IgD-negative memory B cell (primary cell): Measurements from ENCODE around the gene SHPK. TPM values are rescaled to one million over a fixed set of nuclear protein-coding genes. Genes with fewer than 3 reads are reported as not detected.
A peak's percentile ranks its signal among the peaks of the same experiment; 100 is the strongest.

ENCODE experiments used
- H3K27ac Mint-ChIP-seq, 3 donors: one replicate each; pipeline ENCODE4 v1.8.0; 2020 to 2022; ENCODE audit warnings: mild to moderate bottlenecking in 3 of 3, mixed read lengths in 3 of 3, moderate library complexity in 1 of 3
- H3K27me3 Mint-ChIP-seq: one replicate; pipeline ENCODE4 v1.8.0; 2021; ENCODE audit warnings: mixed read lengths
- H3K36me3 Mint-ChIP-seq: one replicate; pipeline ENCODE4 v1.8.0; 2020; ENCODE audit warnings: mild to moderate bottlenecking, mixed read lengths
- H3K4me1 Mint-ChIP-seq, 3 donors: one replicate each; pipeline ENCODE4 v1.8.0; 2020 to 2022; ENCODE audit warnings: mixed read lengths in 3 of 3, mild to moderate bottlenecking in 1 of 3
- H3K4me3 Mint-ChIP-seq, 4 donors: one replicate each; pipeline ENCODE4 v1.8.0; 2020 to 2022; ENCODE audit warnings: mild to moderate bottlenecking in 4 of 4, mixed read lengths in 4 of 4, moderate library complexity in 3 of 4
- H3K9me3 Mint-ChIP-seq, 3 donors: one replicate each; pipeline ENCODE4 v1.8.0; 2020 to 2021; ENCODE audit warnings: mixed read lengths in 3 of 3, mild to moderate bottlenecking in 1 of 3
- polyA plus RNA-seq: library from polyadenylated mRNA; unstranded; fragments of 300-500 nt; fragmentation: Illumina TruSeq; gene quantifications from one replicate; pipeline ENCODE4 v1.2.3, GENCODE V29; 2021

SHPK gene
- polyA plus RNA-seq, 1 donor from 2014 or later, result 7.0 TPM

DNA sequence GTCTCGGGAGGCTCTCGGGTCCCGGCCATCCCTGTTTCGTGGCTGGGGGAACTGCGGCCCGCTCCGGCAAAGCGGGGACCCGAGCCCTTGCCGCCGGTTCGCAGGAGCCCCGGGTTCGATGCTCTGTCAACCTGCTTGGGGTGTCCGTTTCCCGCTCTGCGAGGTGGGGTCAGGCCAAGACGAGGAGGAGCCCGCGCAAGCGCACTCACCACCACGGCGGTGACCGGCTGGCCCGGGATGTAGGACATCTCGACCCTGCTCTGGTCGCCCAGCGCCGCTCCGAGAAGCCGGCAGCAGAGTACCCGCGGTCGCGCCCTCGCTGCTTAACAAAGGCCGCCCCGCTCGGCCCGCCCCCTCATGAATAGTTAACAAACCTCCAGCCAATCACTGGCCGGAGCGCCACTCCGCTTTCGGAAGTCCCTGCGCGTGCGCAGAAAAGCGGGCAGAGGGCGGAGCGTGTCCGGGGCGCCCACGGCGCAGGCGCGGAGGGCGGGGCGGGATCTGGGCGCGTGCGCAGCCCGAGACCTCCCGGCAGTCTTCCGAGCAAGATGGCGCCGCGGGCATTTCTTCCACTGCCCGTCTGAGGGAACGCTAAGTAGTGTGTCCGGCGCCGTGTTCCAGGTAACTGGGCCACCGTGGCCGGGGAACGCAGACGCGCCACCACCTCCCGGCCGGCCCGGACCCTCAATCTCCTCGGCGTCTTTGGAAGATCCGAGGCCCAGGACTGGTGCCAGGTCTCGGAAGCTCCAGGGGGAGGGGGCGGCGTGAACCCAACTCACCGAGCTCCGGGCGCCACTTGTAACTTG, 32.4 kb upstream of the SHPK start, which contains the start of the genes EMC6 and TAX1BP3:
Gene EMC6, plus strand, starts transcription at position 534 of the 806 bp plus-strand sequence. CDS start 335 bp downstream, outside the sequence.
Gene TAX1BP3, minus strand, starts transcription at position 300 of the 806 bp plus-strand sequence. Its CDS starts 52 bp downstream, at position 248.
- no peaks in the 10 kb centered on the region for H3K36me3 Mint-ChIP-seq
- H3K9me3 Mint-ChIP-seq, result no peaks in the 10 kb centered on the region
- peaks cover 17 to 25% (median 19%) of the 10 kb centered on the region in 3 donors for H3K4me1 Mint-ChIP-seq
- H3K27ac Mint-ChIP-seq, result peak within 1 kb of the TSS; percentile 92 to 100 (median 96)
- H3K4me3 Mint-ChIP-seq, result peak within 1 kb of the TSS; percentile 92 to 100 (median 98)
- H3K27me3 Mint-ChIP-seq, result no peaks in the 10 kb centered on the region

- Mint-ChIP-seq H3K36me3 (no peaks in the 10 kb centered on the region), H3K27me3 (no peaks in the 10 kb centered on the region), H3K27ac (peak overlapping the region in 2 of 3 donors; percentile 39 to 100), H3K4me3 (peak overlapping the region; percentile 91 to 100 (median 94)), H3K4me1 (peaks cover 17 to 25% (median 19%) of the 10 kb centered on the region in 3 donors), H3K9me3 (no peaks in the 10 kb centered on the region)
Measured at GRCh38 chr17:3667366-3668278, 31.6 kb upstream of the SHPK start.

DNA sequence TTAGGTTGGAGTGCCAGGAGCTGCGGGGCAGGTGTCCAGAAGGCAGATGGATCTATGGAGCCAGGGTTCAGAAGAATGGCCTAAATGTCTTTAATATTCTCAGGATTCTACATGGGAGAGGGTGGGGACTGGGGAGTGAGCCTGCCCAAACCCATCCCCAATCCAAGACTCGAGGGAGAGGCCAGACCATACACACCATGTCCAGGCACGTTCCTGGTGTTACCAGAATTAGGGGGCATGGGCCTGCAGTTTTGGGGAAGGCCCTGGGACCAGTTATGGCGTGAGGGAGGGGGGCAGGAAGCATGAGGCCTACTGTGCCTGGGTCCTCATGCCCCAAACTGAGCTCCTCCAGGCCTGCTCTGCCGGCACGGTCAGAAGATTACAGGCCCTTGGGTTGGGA, 30.5 kb upstream of the SHPK start:
- H3K4me3 Mint-ChIP-seq, result peak overlapping the region; percentile 30 to 100 (median 87)
- peaks cover 2% of the 10 kb centered on the region for H3K36me3 Mint-ChIP-seq
- no peaks in the 10 kb centered on the region for H3K9me3 Mint-ChIP-seq
- H3K27ac Mint-ChIP-seq, result peak overlapping the region in 2 of 3 donors; percentile 87 to 91
- no peaks in the 10 kb centered on the region for H3K27me3 Mint-ChIP-seq
- peaks cover 17 to 25% (median 19%) of the 10 kb centered on the region in 3 donors for H3K4me1 Mint-ChIP-seq

- Mint-ChIP-seq H3K4me1 (peaks cover 16 to 25% (median 19%) of the 10 kb centered on the region in 3 donors), H3K4me3 (peak overlapping the region in 2 of 4 donors; percentile 21 to 100)
Measured at GRCh38 chr17:3665834-3666233, 29.8 kb upstream of the SHPK start.

DNA sequence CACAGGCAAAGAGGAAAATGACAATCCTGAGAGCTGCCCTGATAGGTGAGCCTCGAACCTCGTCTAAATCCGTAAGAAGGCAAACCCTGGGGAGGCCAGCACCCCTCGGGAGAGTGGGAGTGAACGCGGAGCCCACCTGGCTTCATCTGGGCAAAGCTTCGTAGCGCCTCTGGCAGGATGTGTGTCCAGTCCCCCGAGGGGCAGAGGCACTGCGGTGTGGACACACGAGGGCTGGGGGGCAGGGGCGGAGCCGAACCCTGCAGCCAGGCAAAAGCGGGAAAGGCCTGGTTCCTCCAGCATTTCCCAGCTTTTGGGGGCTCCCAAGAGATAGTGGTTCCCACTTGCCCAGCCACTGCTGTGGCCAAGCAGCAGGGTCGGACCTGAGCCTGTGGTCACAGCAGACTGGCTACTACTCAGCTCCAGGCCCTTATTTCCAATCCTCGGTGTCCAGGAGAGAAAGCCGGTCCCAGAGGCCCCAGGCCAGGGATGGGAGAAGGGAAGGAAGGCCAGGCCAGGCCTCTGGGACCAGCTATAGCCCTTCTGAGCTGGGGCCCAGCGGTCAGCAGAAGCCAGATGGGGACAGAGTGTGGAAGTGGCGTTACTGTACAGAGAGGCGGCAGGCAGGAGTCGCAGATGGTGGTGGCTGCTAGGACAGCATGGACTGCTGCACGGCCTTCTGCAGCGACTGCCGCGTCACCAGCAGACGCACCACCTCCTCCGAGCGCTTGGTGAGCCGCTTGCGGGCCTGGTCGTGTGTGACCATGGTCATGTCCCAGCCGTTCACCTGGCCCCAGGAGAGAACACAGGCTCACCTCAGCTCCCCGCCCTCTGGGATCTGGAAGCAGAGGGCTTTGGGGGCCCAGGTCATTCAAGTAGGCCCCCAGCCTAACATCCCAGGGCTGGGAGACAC, 27.3 kb upstream of the SHPK start:
- Mint-ChIP-seq H3K4me3 (peak overlapping the region in 1 of 4 donors; percentile 32), H3K27me3 (no peaks in the 10 kb centered on the region), H3K4me1 (peaks cover 9 to 10% (median 9%) of the 10 kb centered on the region in 3 donors)

More at GRCh38 chr17:3665834-3666233, 29.8 kb upstream of the SHPK start:
- peak overlapping the region in 2 of 3 donors; percentile 87 to 91 for H3K27ac Mint-ChIP-seq
- H3K27me3 Mint-ChIP-seq, result no peaks in the 10 kb centered on the region
- no peaks in the 10 kb centered on the region for H3K9me3 Mint-ChIP-seq
- H3K36me3 Mint-ChIP-seq, result peaks cover 5% of the 10 kb centered on the region

GRCh38 chr17:3660311-3660891, 24.4 kb upstream of the SHPK start:
- H3K36me3 Mint-ChIP-seq, result peaks cover 7% of the 10 kb centered on the region
- peak overlapping the region in 1 of 4 donors; percentile 57 for H3K4me3 Mint-ChIP-seq
- no peaks in the 10 kb centered on the region for H3K9me3 Mint-ChIP-seq
- H3K27me3 Mint-ChIP-seq, result no peaks in the 10 kb centered on the region
- H3K4me1 Mint-ChIP-seq, result peaks cover 1 to 5% (median 2%) of the 10 kb centered on the region in 3 donors
- peak overlapping the region in 2 of 3 donors; percentile 27 to 69 for H3K27ac Mint-ChIP-seq

More for the DNA sequence above, 27.3 kb upstream of the SHPK start:
- Mint-ChIP-seq H3K27ac (peak overlapping the region in 1 of 3 donors; percentile 71), H3K36me3 (peaks cover 5% of the 10 kb centered on the region), H3K9me3 (no peaks in the 10 kb centered on the region)

DNA sequence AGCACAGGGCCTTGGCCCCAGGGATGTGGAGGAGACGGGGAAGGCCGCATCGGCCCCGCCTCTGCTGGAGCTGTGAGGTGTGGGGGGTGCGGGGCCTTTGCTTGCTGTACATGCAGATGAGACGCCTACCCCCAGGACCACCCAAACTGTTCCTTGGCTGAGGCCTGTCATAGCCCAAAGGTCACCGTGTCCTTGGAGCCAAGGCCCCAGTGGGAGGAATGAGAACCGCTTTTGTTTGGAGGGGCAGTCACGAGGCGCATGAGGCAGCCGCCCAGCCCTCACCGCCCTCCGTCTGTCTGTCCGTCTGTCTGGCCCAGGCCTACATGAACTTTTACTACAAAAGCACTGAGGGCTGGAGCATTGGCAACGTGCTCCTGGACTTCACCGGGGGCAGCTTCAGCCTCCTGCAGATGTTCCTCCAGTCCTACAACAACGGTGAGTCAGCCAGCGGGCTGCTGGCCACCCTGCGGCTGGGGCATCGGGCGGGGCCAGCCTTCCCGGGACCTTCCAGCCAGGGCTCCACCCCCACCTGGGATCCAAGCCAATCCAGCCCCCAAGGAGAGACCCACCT, 23.6 kb upstream of the SHPK start:
- Mint-ChIP-seq H3K27ac (peak overlapping the region in 1 of 3 donors; percentile 14), H3K9me3 (no peaks in the 10 kb centered on the region), H3K36me3 (peaks cover 7% of the 10 kb centered on the region), H3K4me1 (peaks cover 0 to 2% (median 1%) of the 10 kb centered on the region in 3 donors), H3K27me3 (no peaks in the 10 kb centered on the region), H3K4me3 (no peak overlapping the region)

- Mint-ChIP-seq H3K4me3 (no peak overlapping the region), H3K27me3 (no peaks in the 10 kb centered on the region), H3K9me3 (no peaks in the 10 kb centered on the region), H3K4me1 (peaks cover 1 to 2% (median 2%) of the 10 kb centered on the region in 3 donors), H3K36me3 (peaks cover 7% of the 10 kb centered on the region), H3K27ac (peak overlapping the region in 1 of 3 donors; percentile 14)
Measured at GRCh38 chr17:3658784-3659449, 22.9 kb upstream of the SHPK start.

DNA sequence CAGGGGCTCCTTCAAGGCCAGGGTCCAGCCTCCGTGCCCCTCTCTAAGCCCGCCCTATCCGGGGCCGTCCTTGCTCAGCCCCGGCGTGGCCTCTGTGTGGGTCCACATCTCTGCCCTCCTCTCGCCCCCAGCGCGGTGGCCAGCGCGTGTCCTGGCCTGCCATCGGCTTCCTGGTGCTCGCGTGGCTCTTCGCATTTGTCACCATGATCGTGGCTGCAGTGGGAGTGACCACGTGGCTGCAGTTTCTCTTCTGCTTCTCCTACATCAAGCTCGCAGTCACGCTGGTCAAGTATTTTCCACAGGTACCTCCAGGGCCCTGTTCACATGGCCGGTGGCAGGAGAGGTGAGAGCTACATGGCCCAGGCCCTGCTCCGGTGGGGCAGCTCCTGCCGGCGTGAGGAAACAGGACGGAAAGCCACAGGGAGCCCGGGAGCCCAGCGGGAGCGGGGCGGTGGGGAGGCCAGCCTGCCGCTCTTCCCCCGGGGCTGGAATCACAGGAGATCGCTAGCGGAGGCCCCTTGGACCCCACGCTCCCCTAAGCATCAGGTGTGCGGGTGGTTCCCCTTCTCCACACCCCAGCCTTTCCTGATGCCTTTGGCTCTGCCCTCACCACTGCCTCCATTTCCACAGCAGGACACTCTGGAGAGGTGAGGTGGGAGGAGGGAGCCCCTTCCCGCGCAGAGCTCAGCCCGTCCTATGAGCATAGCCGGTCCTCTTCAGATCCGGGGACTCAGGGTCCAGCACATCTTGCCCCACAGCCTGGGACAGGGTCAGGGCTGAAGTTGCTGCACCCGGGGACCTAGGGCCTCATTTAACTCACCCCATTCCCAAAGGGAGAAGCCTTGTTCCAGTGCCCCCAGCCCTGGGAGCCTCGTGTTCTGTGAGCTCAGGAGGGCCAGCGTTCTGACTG, 22.1 kb upstream of the SHPK start:
- H3K36me3 Mint-ChIP-seq, result peaks cover 7% of the 10 kb centered on the region
- H3K27ac Mint-ChIP-seq, result peak overlapping the region in 2 of 3 donors; percentile 26 to 53
- peak overlapping the region in 1 of 4 donors; percentile 72 for H3K4me3 Mint-ChIP-seq
- peaks cover 1 to 4% (median 2%) of the 10 kb centered on the region in 3 donors for H3K4me1 Mint-ChIP-seq
- no peaks in the 10 kb centered on the region for H3K27me3 Mint-ChIP-seq
- H3K9me3 Mint-ChIP-seq, result no peaks in the 10 kb centered on the region

DNA sequence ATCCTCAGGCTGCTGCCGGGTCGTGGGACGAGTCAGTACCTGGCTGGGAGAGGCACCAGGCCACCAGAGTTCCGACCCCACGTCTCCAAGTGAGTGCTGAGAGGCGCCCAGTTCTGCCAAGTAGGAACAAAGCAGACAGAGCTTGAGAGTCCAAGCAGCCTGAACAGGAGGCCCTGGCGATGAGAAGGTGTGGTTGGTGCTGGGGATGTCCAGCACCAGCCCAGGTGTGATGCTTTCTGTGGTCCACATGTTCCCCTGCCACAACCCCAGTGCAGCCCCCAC, 21.5 kb upstream of the SHPK start:
- Mint-ChIP-seq H3K4me3 (peak overlapping the region in 1 of 4 donors; percentile 72), H3K27ac (peak overlapping the region in 1 of 3 donors; percentile 26), H3K9me3 (no peaks in the 10 kb centered on the region), H3K4me1 (peaks cover 1 to 4% (median 2%) of the 10 kb centered on the region in 3 donors), H3K27me3 (no peaks in the 10 kb centered on the region), H3K36me3 (peaks cover 7% of the 10 kb centered on the region)

DNA sequence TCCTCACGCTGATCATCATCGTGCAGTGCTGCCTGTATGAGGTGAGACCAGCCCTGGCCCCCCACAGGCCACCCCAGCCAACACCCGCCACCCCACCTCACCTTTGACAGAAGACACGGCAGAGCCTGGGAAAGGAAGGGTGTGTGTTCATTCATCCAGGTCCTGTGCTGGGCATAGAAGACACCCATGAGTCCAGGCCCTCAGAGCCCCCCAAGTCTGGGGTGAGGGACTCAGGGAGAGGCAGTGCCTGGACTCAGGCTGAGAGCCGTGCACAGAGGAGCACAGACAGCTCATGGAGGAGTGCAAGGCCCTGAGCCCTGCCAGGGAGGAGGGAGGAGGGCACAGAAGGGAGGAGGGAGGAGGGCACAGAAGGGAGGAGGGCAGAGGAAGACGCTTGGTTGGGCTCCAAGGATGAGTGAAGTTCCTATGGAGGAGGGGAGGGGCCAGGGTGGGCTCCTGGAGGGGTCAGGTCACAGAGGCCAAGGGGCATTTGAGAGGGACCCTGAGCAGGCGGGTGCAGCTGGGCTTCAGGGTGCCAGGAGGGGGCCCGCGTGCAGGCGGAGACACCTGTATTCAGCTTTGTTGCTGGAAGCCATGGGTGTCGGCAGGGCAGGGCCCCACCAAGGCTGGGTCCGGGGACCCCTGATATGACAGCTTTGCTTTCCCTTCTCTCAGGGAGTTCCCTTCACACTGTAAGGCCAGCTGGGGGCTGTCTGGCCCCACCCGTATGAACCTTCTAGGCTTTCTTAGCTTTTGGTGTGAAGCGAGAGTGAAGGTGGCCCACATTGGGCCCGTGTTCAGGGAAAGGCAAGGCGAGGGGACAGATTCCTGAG, 20.9 kb upstream of the SHPK start:
- no peaks in the 10 kb centered on the region for H3K27me3 Mint-ChIP-seq
- H3K4me3 Mint-ChIP-seq, result no peak overlapping the region
- H3K27ac Mint-ChIP-seq, result peak overlapping the region in 2 of 3 donors; percentile 26 to 92
- peaks cover 5% of the 10 kb centered on the region for H3K36me3 Mint-ChIP-seq
- peaks cover 1 to 4% (median 2%) of the 10 kb centered on the region in 3 donors for H3K4me1 Mint-ChIP-seq
- H3K9me3 Mint-ChIP-seq, result no peaks in the 10 kb centered on the region
